Activated CD4-positive, alpha-beta T cell treated with anti-CD3 and anti-CD28 coated beads for 1 hour (primary cell): ENCODE data around the gene POLR2J.
"Not testable (repeated sequence)": the region's sequence is repeated elsewhere in the genome, so short reads cannot be mapped to it uniquely, and the experiment has no call there.

ENCODE experiments used
- DNase-seq: peaks from one replicate; pipeline ENCODE4 v3.0.0-alpha.2; 2020

Gene POLR2J

DNA sequence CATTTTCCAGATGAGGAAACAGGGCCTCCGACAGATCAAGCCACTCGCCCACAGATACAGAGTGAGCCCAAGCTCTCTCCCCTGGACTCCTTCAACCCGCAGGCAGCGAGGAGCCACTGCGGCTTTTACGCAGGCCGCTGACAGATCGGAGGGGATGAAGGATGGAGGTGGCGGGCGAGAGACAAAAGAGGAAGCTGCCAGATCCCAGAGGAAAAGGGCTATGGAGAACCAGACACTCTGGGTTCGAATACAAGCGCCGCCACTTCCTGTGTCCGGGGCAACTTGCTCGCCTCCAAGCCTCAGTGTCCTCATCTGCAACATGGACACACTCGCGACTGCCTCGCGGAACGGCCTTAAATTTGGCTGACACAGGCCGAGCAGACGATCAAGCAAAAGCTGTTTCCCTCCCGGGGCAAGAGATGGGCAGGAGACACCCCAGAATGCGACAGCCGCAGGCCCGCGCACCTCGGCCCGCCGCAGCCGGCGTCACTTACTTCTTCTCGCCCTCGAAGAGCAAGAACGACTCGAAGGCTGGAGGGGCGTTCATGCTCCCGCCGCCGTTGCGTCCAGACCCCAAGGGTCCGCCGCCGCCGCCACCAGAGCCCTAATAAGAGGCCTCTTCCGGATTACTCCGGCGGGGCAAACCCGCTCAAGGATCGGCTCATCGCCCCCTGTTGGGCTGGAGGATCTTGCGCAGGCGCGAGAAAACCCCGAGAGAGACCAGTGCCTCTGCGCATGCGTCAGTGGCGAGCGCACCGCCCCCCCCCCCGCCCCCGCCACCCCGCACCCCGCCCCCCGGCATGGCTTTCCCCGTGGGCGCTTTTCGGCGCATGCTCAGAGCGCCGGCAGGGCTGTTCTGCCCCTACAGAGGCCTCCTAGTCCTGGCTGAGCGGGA lies at the start of gene POLR2J:
Gene POLR2J, minus strand, starts transcription at position 609 of the 895 bp plus-strand sequence. Its CDS starts 62 bp downstream, at position 547.
- peak; percentile 88 for DNase-seq

DNA sequence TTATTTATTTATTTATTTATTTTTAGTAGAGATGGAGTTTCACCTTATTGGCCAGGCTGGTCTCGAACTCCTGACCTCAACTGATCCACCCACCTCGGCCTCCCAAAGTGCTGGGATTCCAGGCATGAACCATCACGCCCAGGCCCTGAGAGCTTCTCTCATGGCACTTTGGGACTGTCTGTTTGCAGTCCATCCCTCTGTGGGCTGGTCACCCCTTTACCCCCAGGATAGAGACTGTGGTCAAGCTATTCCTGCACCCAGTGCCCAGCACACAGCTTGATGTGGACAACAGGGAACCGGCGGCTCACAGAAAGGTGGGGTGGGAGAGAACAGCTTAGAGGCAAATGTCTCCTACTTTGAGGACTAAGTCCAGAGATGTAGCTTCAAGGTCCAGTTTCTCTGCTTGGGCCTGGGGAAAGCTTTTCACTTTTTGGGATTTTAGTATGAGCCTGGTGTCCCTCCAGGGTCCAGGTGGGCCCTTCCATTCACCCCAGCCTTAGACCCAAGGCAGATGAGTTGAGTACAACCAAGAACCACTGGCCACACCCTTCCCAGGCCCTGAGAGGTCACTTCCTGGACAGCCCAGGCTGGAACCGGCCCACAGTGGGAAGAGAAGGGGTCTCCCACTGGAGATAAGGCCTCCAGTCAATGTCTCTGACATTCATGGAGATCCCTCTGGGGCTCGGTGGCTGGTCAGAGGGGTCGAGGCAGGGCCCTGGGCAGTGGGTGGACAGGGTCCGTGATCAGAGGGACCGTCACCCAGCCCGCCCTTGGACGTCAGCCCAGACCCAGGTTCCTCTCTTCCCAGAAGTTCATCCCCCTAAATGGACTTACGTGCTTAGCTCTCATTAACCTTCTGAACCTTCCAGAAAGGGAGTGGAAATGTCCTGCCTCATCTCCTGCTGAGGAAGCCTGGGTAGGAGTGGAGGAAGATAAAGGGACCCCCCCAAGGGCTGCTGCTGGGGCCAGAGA lies 49.4 kb upstream of the POLR2J start:
- DNase-seq = not testable (repeated sequence)

DNA sequence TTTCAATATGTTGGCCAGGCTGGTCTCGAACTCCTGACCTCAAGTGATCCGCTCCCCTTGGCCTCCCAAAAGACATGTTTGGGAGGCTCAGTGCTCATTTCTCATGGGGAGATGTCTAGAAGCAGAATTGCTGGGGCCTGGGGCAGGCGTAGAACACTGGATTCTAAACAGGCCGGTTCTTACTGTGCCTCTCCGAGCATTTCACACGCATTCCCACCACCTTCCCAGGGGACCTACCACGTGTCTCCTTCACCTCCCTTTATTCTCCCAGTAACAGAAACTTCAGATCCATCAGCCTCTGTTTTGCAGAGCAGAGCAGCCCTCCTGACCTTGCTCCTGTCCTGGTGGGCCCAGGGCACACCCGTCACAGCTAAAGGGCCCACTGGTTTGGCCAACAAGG lies 48.5 kb upstream of the POLR2J start:
- DNase-seq = not testable (repeated sequence)

DNA sequence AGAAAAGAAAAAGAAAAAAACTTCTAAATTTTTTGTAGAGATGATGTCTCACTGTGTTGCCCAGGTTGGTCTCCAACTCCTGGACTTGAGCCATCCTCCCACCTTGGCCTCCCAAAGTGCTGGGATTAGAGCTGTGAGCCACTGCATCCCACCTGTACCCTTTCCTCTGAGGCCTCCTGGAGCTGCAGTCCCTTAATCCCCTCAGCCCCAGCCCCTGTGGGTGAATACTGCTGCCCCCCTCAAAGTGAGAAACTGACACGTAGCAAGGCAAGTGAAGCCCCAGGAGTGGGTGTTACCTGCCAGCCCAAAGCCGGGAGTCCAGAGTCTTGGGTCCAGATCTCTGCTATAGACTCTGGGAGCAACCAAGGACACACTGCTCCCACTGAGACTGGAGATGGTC lies 46.1 kb upstream of the POLR2J start:
- not testable (repeated sequence) for DNase-seq

DNA sequence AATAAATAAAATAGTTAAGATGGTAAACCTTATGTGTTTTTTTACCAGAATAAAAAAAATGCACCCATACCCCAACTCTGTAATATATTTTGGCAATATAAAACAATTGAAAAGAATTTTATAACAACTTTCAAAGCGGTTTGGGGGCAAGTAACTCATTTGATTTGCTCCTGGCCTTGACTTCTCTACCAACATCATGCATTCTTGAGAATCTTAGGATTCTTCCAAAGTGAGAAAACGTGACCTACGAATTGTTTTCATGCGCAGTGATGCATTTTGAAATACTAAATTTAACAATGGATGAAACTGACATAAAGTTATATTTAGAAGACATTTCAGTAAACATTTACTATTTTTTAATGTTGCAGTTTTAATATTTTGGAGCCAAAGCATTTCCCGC lies 42.1 kb upstream of the POLR2J start:
- DNase-seq = not testable (repeated sequence)

DNA sequence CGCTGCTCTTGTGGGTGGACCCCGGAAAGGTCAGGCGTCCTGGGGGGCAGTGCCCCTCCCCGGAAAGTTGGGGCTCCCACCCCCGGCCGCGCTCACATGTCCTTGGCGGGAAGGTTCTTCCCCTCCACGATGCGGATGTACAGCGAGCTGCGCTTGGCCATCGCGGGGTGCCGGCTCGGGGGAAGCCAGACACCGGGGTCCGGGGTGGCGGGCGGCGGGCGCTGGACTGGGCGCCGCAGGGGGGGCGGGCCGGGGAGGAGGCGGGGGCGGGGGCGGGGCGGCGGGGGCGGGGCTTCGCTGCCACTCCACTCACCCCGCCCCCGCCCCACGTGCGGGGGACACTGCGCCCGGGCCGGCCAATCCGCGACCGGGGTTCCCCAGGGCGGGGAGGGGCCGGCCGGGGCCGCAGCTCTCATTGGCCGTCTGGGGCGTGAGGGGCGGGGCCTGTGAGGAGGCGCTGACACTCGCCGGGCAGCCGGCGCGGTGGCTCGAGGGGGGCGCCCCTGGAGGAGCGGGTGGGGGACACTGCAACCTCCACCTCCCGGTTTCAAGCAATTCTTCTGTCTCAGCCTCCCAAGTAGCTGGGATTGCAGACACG lies 38.9 kb upstream of the POLR2J start, which contains the start of gene RASA4B:
Gene RASA4B, minus strand, starts transcription at position 228 of the 598 bp plus-strand sequence. Its CDS starts 67 bp downstream, at position 161.
- not testable (repeated sequence) for DNase-seq

DNA sequence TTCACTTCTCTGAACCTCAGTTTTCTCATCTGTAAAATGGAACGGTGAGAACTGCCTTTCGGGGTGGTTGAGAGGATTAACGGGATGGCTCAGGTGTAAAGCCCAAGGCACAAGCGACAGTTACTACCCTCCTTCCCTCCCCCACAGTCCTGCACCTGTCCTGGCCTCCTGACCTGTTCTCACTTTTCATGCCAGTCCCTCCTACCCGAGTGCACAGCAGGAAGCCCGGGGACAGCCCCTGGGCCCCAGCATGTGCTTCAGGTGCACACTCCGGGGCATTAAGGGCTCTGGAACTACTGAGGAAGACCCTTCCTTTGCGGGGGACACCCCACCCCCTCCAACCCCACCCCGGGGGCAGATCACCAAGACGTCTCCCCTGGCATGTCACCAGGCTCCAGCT lies 38.2 kb upstream of the POLR2J start:
- not testable (repeated sequence) for DNase-seq

DNA sequence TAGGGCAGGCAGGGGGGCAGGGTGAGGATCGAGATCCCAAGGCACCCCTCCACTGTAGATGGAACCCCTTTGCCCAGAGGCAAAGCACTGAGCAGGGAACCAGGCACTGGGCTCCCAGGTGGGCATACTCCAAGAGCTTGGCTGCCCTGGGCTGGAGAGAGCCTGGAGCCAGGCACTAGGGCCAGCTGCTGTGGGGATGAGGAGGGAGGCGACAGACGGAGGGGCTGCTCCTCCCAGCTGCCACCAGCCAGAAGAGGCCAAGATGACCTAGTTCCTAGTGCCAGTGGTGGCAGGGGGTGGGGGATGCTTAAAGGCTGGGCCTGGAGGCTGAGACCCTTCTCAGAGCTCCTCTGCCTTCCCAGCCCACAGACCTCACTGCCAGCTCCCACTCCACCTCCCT lies 37.2 kb upstream of the POLR2J start:
- DNase-seq = not testable (repeated sequence)

DNA sequence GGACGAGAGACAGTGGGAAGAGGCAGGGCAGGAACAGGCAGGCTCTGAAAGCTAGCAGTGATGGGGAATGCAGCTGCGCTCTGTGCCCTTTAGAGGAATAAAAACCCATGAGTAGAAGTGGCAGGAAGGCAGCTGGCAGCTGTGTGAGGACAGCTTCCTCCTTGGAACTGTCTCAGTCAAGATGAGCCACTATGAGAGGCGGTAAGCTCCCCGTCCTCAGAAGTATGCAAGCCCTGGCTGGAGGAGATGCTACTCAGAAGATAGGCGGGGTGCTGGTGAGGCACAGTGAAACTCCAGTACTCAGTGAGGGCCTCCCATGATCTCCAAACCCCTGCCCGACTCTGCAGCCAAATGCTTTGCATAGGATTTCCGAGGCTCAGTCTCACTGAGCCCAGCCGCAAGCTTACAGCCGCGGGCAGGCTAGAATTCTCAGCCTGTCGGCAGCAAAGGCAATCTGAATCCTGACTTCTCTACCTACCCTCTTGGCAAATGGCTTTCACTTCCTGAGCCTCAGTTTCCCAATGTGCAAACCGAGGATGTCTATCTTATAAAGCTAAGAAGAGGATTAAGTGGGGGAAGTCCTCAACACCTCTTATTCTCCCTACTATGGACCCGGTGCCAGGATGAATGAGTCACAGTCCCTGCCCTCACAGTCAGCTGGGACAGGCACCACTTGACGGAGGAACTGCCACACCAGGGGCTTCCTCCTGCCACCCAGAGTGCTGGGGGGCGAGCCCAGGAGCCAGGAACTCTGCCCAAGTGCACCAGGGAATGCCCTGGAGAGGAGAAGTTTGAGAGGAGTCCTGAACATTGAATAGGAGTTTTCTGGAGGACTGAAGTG lies 36.4 kb upstream of the POLR2J start:
- DNase-seq = not testable (repeated sequence)

DNA sequence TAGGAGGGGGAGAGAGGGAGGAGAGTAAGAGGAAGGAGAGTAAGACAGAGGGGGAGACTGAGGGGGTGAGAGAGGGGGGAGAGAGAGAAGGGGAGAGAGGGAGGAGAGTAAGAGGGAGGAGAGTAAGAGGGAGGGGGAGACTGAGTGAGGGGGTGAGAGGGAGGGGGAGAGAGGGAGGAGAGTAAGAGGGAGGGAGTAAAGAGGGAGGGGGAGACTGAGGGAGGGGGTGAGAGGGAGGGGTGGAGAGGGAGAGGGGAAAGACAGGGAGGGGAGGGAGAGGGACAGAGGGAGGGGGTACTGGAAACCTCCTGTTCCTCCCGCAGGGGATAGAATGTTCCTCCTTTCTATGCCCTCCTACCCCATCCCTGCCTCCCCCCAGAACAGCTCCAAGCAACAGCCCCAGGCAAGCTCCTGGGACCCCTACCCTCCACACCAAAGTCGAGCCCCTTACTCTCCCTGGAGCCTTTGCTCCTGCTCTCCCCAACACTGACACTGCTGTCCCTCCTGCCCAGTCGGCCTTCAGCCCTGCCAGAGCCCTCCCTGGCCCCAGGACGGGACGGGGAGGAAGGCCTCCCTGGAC lies 34.0 kb upstream of the POLR2J start:
- DNase-seq = not testable (repeated sequence)

DNA sequence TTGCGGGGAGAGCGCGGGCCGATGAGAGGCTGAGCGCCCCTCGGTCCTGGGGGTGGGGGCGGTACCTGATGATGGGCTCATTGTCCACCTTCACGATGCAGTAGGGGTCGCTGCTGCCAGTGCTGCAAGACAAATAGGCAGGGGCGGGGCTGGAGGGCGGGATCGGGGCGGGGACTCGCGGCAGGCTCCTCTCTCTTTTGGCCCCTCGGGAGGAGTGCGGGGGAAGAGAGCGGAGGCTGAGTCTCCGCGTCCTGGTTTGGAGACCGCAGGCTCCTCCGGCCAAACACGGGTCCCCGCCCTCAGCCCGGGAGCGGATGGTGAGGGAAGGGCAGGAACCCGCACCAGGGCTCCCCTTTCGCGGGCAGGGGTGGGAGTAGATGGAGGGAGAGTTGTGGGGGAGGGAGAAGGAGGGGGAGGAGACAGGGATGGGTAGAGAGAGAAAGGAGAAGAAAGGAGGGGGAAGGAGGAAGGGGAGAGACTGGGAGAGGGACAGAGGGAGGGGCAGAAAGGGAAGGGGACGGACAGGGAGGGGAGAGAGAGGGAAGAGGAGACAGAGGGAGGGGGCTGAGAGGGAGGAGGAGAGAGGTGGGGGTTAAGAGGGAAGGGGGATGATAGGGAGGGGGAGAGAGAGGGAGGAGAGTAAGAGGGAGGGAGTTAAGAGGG lies 33.3 kb upstream of the POLR2J start:
- not testable (repeated sequence) for DNase-seq

DNA sequence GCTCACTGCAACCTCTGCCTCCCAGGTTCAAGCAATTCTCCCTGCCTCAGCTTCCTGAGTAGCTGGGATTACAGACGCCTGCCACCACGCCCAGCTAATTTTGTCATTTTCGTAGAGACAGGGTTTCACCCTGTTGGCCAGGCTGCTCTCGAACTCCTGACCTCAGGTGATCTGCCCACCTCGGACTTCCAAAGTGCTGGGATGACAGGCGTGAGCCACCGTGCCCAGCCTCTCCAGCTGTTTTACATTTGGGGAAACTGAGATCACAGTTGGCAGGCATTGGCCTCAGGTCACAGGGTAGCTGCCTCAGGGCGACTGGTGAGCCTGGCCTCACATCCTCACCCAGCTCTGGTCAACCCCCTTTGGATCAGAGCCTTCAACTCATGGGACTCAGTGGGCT lies 31.9 kb upstream of the POLR2J start:
- not testable (repeated sequence) for DNase-seq

DNA sequence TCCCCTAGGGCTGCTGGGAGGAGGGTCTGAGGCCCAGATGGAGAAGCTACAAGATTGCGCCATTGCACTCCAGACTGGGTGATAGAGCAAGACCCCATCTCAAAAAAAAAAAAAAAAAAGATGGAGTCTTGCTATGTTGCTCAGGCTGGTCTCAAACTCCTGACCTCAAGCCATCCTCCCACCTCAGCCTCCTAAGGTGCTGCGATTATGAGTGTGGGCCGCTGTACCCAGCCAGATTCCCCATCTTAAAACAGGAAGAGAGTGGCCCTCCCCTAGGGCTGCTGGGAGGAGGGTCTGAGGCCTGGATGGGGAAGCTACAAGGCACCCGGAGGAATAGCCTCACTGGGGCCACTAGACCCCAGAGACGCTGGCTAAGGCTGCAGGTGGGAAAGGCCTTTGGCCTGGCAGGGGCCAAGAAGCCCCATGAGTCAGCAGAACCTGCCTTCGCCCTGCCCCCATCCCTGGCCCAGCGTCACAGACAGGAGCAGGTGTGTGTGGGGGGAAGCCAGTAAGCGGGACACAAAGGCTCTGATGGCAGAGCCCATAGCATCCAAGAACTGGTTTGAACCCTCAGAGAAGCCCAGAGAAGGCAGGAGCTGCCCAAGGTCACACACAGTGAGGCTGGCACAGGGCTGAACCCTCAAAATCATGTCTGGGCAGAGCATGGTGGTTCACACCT lies 28.8 kb upstream of the POLR2J start:
- not testable (repeated sequence) for DNase-seq

DNA sequence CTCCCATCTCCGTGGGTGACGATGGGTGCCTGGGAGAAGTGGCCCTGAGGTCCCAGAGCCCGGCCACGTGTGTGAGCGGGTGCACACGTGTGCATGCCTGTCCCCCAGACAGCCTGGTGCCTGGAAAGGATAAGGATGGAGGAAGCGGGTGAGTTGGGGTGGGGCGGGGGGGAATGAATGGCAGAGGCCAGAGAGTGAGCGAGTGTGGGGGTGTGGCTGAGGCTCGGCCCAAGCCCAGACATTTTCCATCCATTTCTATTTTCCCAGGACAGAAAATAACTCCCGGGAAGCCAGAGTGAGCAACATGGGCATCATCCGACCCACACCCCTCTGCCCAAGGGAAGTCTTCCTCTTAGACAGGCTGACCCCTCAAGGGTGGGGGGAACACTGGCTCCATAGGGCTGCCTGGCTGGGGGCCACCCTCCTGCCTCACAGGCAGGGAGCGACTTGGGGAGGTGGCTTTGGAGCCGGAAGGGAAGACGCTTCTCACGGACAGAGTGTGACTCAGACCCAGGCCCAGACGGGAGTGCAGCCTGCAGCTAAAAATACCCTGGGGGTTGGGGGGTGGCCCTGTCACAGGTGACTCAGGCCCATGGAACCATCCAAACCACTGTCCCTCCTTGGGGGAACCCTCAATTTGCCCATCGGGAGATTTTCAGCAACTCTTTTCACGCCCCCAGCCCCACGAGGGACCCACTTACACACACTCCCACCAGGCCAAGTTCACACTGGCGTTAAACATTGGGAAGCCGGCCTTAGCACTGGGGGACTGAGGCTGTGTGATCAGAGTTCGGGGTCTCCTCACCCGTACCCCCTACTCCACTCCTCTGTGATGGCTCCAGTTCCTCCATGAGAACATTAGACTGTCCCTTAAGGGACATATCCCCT lies 26.8 kb upstream of the POLR2J start:
- DNase-seq = not testable (repeated sequence)

DNA sequence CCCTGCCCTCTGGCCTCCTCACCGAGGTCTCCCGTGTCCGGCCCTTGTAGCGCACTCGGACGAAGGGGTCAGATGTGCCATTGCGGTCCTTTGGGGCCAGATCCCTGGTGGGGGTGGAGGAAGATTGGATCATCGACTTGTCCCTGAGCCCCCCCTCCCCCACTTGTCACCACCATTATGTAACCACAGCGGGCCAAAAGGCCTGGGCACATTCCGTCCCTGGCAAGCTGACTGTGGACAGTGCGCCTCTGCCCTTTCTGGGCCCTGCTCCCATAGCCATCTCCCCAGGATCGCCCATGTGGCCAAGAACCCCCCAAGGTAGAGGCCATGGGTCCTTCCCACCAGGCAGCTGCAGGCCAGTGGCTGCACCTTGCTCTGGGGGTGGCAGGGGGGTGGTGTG lies 24.4 kb upstream of the POLR2J start:
- not testable (repeated sequence) for DNase-seq

DNA sequence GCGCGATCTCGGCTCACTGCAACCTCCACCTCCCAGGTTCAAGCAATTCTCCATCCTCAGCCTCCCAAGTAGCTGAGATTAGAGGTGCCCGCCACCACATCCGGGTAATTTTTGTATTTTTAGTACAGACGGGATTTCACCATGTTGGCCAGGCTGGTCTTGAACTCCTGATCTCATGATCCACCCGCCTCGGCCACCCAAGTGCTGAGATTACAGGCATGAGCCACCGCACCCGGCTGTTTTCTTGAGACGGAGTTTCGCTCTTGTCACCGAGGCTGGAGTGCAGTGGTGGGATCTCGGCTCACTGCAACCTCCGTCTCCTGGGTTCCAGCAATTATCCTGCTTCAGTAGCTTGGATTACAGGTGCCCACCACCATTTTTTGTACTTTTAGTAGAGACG lies 19.6 kb upstream of the POLR2J start:
- not testable (repeated sequence) for DNase-seq

DNA sequence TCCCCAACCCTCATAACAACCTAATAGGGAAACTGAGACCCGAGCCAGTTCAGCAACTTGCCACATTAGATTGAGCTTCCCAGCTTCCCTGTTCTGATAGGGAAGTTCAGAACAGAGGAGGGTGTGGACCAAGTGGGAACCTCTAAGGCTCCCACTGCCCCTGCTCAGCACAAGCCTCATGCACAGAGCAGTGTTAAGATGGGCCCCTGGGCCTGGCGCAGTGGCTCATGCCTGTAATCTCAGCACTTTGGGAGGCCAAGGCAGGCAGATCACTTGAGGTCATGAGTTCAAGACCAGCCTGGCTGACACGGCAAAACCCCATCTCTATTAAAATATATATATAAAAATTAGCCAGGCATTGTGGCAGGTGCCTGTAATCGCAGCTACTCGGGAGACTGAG lies 18.6 kb upstream of the POLR2J start:
- not testable (repeated sequence) for DNase-seq

DNA sequence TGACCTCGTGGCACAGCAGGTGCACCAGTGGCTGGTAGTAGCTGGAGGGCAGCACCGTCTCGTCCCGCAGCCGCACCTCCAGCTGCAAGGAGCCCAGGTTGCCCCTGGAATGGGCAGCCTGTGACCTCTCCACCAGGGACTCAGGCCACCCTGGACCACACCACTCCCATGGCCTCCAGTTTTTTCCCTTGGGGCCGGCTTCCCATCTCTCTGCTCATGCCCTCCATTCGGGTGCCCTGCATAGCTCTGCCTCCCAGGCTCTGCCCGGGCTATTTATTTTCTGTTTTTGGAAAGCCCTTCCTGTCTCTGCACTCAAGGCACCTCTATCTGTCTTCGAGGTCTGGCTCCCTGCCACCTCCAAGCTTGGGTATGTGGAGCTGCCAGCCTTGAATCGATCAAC lies 18.1 kb upstream of the POLR2J start:
- not testable (repeated sequence) for DNase-seq
